SK-N-SH treated with all-trans-retinoic acid at 6 μM for 48 hours (cell line): Measurements from ENCODE around the gene NKAPD1.

Experiments used
- CSDC2 ChIP-seq: fragments of 250-450 bp; sonication (Bioruptor Pico); IDR thresholded peaks from 2 replicates; pipeline ENCODE4 v1.5.0; 2020; ENCODE audit warnings: mild to moderate bottlenecking, moderate library complexity
- GLIS3 ChIP-seq: fragments of 250-450 bp; sonication (Bioruptor Pico); IDR thresholded peaks from 2 replicates; pipeline ENCODE4 v1.5.0; 2020; ENCODE audit warnings: mild to moderate bottlenecking, moderate library complexity
- ISL1 ChIP-seq: fragments of 250-450 bp; sonication (Bioruptor Pico); IDR thresholded peaks from 2 replicates; pipeline ENCODE4 v2.1.2; 2022; ENCODE audit warnings: mild to moderate bottlenecking, moderate library complexity
- RARB ChIP-seq: fragments of 250-450 bp; sonication (Bioruptor Pico); IDR thresholded peaks from 2 replicates; pipeline ENCODE4 v1.8.0; 2021; ENCODE audit warnings: mild to moderate bottlenecking, moderate library complexity
- TCF4 ChIP-seq: fragments of 250-450 bp; sonication (Bioruptor Pico); IDR thresholded peaks from 2 replicates; pipeline ENCODE4 v1.8.0; 2021; ENCODE audit warnings: mild to moderate bottlenecking, moderate library complexity, borderline replicate concordance
- ZC3H10 ChIP-seq: fragments of 250-450 bp; sonication (Bioruptor Pico); IDR thresholded peaks from 2 replicates; pipeline ENCODE4 v1.5.1; 2021; ENCODE audit warnings: mild to moderate bottlenecking, moderate library complexity
- ZFP30 ChIP-seq: fragments of 450-650 bp; formaldehyde crosslinking; IDR thresholded peaks from 2 replicates; pipeline ENCODE4 v1.5.0; 2022; ENCODE audit warnings: mild to moderate bottlenecking, moderate library complexity
- TF ChIP-seq, protein P1 (sequence below): fragments of 250-450 bp; sonication (Bioruptor Pico); IDR thresholded peaks from 2 replicates; pipeline ENCODE4 v1.8.0; 2020; ENCODE audit warnings: mild to moderate bottlenecking, moderate library complexity, borderline replicate concordance
- TF ChIP-seq, protein P2 (sequence below): fragments of 250-450 bp; sonication (Bioruptor Pico); IDR thresholded peaks from 2 replicates; pipeline ENCODE4 v1.5.1; 2020; ENCODE audit warnings: low read depth, mild to moderate bottlenecking, moderate library complexity

DNA sequence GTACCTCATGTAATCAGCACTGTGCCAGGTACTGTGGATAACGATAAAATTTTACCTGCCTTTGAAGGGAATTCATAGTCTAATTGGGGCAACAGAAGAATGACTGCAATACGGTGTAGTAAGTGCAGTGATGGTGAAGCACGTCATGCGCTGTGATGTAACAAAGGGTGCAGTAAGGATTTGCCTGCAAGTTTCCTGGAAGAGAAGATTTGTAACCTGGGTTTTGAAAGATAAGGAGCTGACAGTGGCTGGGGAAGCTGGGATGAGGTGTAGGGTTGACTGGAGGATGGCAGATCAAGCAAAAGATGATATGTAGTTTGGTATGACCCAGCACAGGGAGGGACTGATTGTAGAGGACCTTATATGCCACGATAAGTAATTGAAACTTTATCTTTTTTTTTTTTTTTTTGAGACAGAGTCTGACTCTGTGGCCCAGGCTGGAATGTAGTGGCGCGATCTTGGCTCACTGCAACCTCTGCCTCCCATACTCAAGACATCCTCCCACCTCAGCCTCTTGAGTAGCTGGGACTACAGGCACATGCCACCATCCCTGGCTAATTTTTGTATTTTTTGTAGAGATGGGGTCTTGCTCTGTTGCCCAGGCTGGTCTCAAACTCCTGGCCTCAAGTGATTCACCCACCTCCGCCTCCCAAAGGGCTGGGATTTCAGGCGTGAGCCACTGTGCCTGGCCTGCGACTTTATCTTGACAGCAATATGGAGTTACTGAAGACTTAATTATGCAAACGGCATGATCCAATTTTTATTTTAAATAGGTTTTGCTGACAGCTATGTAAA lies 23.8 kb downstream of the NKAPD1 start:
- TF ChIP-seq ZFP30 (no peak), RARB (CRISPR knock-in tag) (no peak), GLIS3 (no peak), ISL1 (CRISPR knock-in tag) (no peak), ZC3H10 (no peak), TCF4 (CRISPR knock-in tag) (no peak), CSDC2 (CRISPR knock-in tag) (no peak)
- TF ChIP-seq, protein P1, sequence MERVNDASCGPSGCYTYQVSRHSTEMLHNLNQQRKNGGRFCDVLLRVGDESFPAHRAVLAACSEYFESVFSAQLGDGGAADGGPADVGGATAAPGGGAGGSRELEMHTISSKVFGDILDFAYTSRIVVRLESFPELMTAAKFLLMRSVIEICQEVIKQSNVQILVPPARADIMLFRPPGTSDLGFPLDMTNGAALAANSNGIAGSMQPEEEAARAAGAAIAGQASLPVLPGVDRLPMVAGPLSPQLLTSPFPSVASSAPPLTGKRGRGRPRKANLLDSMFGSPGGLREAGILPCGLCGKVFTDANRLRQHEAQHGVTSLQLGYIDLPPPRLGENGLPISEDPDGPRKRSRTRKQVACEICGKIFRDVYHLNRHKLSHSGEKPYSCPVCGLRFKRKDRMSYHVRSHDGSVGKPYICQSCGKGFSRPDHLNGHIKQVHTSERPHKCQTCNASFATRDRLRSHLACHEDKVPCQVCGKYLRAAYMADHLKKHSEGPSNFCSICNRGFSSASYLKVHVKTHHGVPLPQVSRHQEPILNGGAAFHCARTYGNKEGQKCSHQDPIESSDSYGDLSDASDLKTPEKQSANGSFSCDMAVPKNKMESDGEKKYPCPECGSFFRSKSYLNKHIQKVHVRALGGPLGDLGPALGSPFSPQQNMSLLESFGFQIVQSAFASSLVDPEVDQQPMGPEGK = no peak
- TF ChIP-seq, protein P2, sequence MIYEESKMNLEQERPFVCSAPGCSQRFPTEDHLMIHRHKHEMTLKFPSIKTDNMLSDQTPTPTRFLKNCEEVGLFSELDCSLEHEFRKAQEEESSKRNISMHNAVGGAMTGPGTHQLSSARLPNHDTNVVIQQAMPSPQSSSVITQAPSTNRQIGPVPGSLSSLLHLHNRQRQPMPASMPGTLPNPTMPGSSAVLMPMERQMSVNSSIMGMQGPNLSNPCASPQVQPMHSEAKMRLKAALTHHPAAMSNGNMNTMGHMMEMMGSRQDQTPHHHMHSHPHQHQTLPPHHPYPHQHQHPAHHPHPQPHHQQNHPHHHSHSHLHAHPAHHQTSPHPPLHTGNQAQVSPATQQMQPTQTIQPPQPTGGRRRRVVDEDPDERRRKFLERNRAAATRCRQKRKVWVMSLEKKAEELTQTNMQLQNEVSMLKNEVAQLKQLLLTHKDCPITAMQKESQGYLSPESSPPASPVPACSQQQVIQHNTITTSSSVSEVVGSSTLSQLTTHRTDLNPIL (CRISPR knock-in tag) = no peak
